H9 (cell line): Measurements from ENCODE around the gene SCRN1. TPM values are rescaled to one million over a fixed set of nuclear protein-coding genes. Genes with fewer than 3 reads are reported as not detected.

Source experiments
- DNase-seq: peaks from one replicate; pipeline ENCODE4 v3.0.0-alpha.2; 2017
- H2AFZ ChIP-seq: one replicate; pipeline ENCODE4 v1.6.1; 2013; ENCODE audit warnings: mild to moderate bottlenecking, low read length, control low read depth, moderate library complexity
- H2AK5ac ChIP-seq: 2 replicates; pipeline ENCODE4 v1.6.1; 2013; ENCODE audit warnings: low read length, control low read depth, mixed read lengths; ENCODE audit not compliant: insufficient read length
- H2BK120ac ChIP-seq: one replicate; pipeline ENCODE4 v1.6.1; 2013; ENCODE audit warnings: low read depth, mild to moderate bottlenecking, low read length, control low read depth, inconsistent platforms; ENCODE audit not compliant: poor library complexity, severe bottlenecking
- H2BK12ac ChIP-seq: 2 replicates; pipeline ENCODE4 v1.6.1; 2013; ENCODE audit warnings: low read length, control low read depth, mixed read lengths, low read depth; ENCODE audit not compliant: insufficient read length
- H2BK15ac ChIP-seq: 2 replicates; pipeline ENCODE4 v1.6.1; 2013; ENCODE audit warnings: low read depth, low read length, control low read depth
- H2BK20ac ChIP-seq: one replicate; pipeline ENCODE4 v1.6.1; 2013; ENCODE audit warnings: low read depth, mild to moderate bottlenecking, low read length, control low read depth, inconsistent platforms; ENCODE audit not compliant: poor library complexity, severe bottlenecking
- H2BK5ac ChIP-seq: 2 replicates; pipeline ENCODE4 v1.6.1; 2013; ENCODE audit warnings: low read length, control low read depth, mixed read lengths; ENCODE audit not compliant: insufficient read length
- H3K14ac ChIP-seq: 2 replicates; pipeline ENCODE4 v1.6.1; 2013; ENCODE audit warnings: low read length, control low read depth; ENCODE audit not compliant: insufficient read depth
- H3K18ac ChIP-seq: 2 replicates; pipeline ENCODE4 v1.6.1; 2013; ENCODE audit warnings: low read depth, mild to moderate bottlenecking, mixed read lengths, low read length, control low read depth; ENCODE audit not compliant: insufficient read length
- H3K23ac ChIP-seq: 2 replicates; pipeline ENCODE4 v1.6.1; 2013; ENCODE audit warnings: low read length, control low read depth, mixed read lengths, low read depth; ENCODE audit not compliant: insufficient read length
- H3K23me2 ChIP-seq: 2 replicates; pipeline ENCODE4 v1.6.1; 2013; ENCODE audit warnings: low read depth, mild to moderate bottlenecking, mixed read lengths, low read length, control low read depth; ENCODE audit not compliant: insufficient read length, poor library complexity, severe bottlenecking
- H3K27ac ChIP-seq: 2 replicates; pipeline ENCODE4 v1.5.1; 2013; ENCODE audit warnings: low read length, control low read depth, mixed read lengths, low read depth; ENCODE audit not compliant: insufficient read length
- H3K27me3 ChIP-seq: 2 replicates; pipeline ENCODE4 v1.6.1; 2013; ENCODE audit warnings: low read length, control low read depth, inconsistent platforms; ENCODE audit not compliant: insufficient read depth
- H3K4ac ChIP-seq: 2 replicates; pipeline ENCODE4 v1.6.1; 2013; ENCODE audit warnings: low read depth, mild to moderate bottlenecking, control low read depth, inconsistent platforms, low read length, moderate library complexity
- H3K4me1 ChIP-seq: 2 replicates; pipeline ENCODE4 v1.6.1; 2013; ENCODE audit warnings: low read length, control low read depth, inconsistent platforms; ENCODE audit not compliant: insufficient read depth
- H3K4me2 ChIP-seq: 2 replicates; pipeline ENCODE4 v1.6.1; 2013; ENCODE audit warnings: low read length, control low read depth, mixed read lengths; ENCODE audit not compliant: insufficient read length, insufficient read depth
- H3K56ac ChIP-seq: 2 replicates; pipeline ENCODE4 v1.6.1; 2013; ENCODE audit warnings: low read depth, mild to moderate bottlenecking, mixed read lengths, low read length, control low read depth; ENCODE audit not compliant: insufficient read length
- H3K79me1 ChIP-seq: 2 replicates; pipeline ENCODE4 v1.6.1; 2013; ENCODE audit warnings: low read depth, mild to moderate bottlenecking, moderate library complexity, low read length, control low read depth, inconsistent platforms; ENCODE audit not compliant: insufficient read depth, poor library complexity, severe bottlenecking
- H3K79me2 ChIP-seq: 2 replicates; pipeline ENCODE4 v1.6.1; 2013; ENCODE audit warnings: low read length, control low read depth, inconsistent platforms; ENCODE audit not compliant: insufficient read depth
- H3K9ac ChIP-seq: 2 replicates; pipeline ENCODE4 v1.6.1; 2013; ENCODE audit warnings: low read length, control low read depth, mixed read lengths; ENCODE audit not compliant: insufficient read length; ENCODE audit errors: extremely low read depth
- H3K9me3 ChIP-seq: one replicate; pipeline ENCODE4 v1.6.1; 2013; ENCODE audit warnings: low read depth, low read length, inconsistent platforms; ENCODE audit not compliant: control insufficient read depth
- H3T11ph ChIP-seq: one replicate; pipeline ENCODE4 v1.6.1; 2013; ENCODE audit warnings: mild to moderate bottlenecking, low read length, control low read depth, inconsistent platforms
- H4K20me1 ChIP-seq: one replicate; pipeline ENCODE4 v1.6.1; 2013; ENCODE audit not compliant: control insufficient read depth, insufficient read length, insufficient read depth
- H4K5ac ChIP-seq: 2 replicates; pipeline ENCODE4 v1.6.1; 2013; ENCODE audit warnings: low read depth, mild to moderate bottlenecking, mixed read lengths, low read length, control low read depth; ENCODE audit not compliant: insufficient read length
- H4K8ac ChIP-seq: replicated peaks from 2 replicates; pipeline ENCODE4 v1.6.1; 2013; ENCODE audit warnings: low read length, control low read depth, mixed read lengths, low read depth; ENCODE audit not compliant: insufficient read length
- H4K91ac ChIP-seq: 2 replicates; pipeline ENCODE4 v1.6.1; 2013; ENCODE audit warnings: low read depth, mild to moderate bottlenecking, moderate library complexity, mixed read lengths, low read length, control low read depth; ENCODE audit not compliant: insufficient read length
- H3K27ac Mint-ChIP-seq, 3 experiments: 2 replicates in 2 of 3; 3 replicates in 1 of 3; pipeline ENCODE4 v1.8.0; 2020 to 2021; ENCODE audit warnings: mixed read lengths in 3 of 3, mild to moderate bottlenecking in 1 of 3, moderate library complexity in 1 of 3
- H3K27me3 Mint-ChIP-seq: 2 replicates; pipeline ENCODE4 v1.8.0; 2021; ENCODE audit warnings: low read depth, mild to moderate bottlenecking, moderate library complexity, mixed read lengths
- H3K36me3 Mint-ChIP-seq, 3 experiments: 2 replicates in 2 of 3; 3 replicates in 1 of 3; pipeline ENCODE4 v1.8.0; 2020 to 2021; ENCODE audit warnings: low read depth in 3 of 3, mixed read lengths in 3 of 3; ENCODE audit not compliant: insufficient read depth in 1 of 3
- H3K4me1 Mint-ChIP-seq, 2 experiments: 2 replicates each; pipeline ENCODE4 v1.8.0; 2020; ENCODE audit warnings: mixed read lengths in 2 of 2
- H3K4me3 Mint-ChIP-seq, 2 experiments: 2 replicates in 1 of 2; 3 replicates in 1 of 2; pipeline ENCODE4 v1.8.0; 2020 to 2021; ENCODE audit warnings: mild to moderate bottlenecking in 2 of 2, mixed read lengths in 2 of 2, moderate library complexity in 1 of 2
- H3K9me3 Mint-ChIP-seq, 2 experiments: 2 replicates in 1 of 2; 3 replicates in 1 of 2; pipeline ENCODE4 v1.8.0; 2020; ENCODE audit warnings: mild to moderate bottlenecking in 2 of 2, mixed read lengths in 2 of 2, moderate library complexity in 1 of 2
- WGBS: extraction: QIAGEN DNeasy Blood & Tissue Kit; methylation state at CpG from one replicate; pipeline ENCODE4 v1.1.7; 2013; ENCODE audit warnings: missing lambda C conversion rate, low lambda C conversion rate, mixed read lengths; ENCODE audit not compliant: insufficient read length; ENCODE audit errors: extremely low coverage; 5-methylcytosine and 5-hydroxymethylcytosine counted together
- total RNA-seq: library from RNA; stranded (reverse); gene quantifications from 2 replicates; pipeline ENCODE4 v1.2.1, GENCODE V29; 2021
- TF ChIP-seq, protein P1 (sequence below): fragments of 200-600 bp; sonication (generic); conservative IDR thresholded peaks from 3 replicates; pipeline ENCODE4 v1.8.0; 2021; ENCODE audit warnings: antibody characterized with exemption, mild to moderate bottlenecking

The SCRN1 gene
- total RNA-seq, 1 experiment from 2014 or later = 101 TPM

DNA sequence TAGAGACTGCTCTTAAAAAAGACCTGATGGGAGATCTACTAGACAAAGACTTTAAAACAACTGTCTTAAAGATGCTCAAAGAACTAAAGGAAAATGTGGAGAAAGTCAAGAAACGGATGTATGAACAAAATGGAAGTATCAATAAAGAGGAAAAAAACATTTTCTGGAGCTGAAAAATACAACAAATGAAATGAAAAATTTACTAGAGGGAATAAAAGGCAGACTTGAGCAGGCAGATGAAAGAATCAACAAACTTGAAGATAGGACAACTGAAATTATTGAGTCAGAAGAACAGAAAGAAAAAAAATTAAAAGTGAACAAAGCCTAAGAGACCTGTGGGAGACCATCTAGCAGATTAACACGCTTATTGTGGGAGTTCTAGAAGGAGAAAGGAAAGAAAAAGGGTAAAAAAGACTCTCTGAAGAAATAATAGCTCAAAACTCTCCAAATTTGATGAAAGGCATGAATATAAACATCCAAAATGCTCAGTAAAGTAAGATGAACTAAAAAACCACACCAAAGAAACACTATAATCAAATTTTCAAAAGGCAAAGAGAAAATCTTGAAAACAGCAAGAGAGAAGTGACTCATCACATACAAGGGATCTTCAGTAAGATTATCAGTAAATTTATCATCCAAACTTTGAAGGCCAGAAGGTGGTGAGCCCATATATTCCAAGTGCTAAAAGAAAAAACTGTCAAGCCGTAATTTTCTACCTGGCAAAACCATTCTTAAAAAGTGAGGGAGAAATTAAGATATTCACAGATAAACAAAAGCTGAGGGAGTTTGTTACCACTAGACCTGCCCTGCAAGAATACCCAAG is 83.2 kb downstream of the SCRN1 start:
- Histone ChIP-seq H3K4ac (no peak overlapping the region), H3K79me1 (no peaks in the 10 kb centered on the region), H2BK12ac (no peak overlapping the region), H2AFZ (no peak overlapping the region), H3K27me3 (no peaks in the 10 kb centered on the region), H2BK5ac (no peak overlapping the region), H2BK120ac (no peak overlapping the region), H4K8ac (no peak overlapping the region), H2BK15ac (no peak overlapping the region), H2BK20ac (no peak overlapping the region), H4K91ac (no peak overlapping the region), H3T11ph (no peak overlapping the region), H4K5ac (no peak overlapping the region), H3K23ac (no peak overlapping the region), H2AK5ac (no peak overlapping the region), H3K4me2 (no peak overlapping the region), H3K56ac (no peak overlapping the region), H3K79me2 (no peaks in the 10 kb centered on the region), H3K4me1 (no peaks in the 10 kb centered on the region), H3K23me2 (no peaks in the 10 kb centered on the region), H4K20me1 (no peaks in the 10 kb centered on the region), H3K14ac (no peak overlapping the region), H3K9ac (no peak overlapping the region), H3K9me3 (peaks cover 12% of the 10 kb centered on the region), H3K27ac (no peak overlapping the region), H3K18ac (no peak overlapping the region)
- Mint-ChIP-seq H3K4me1 (no peaks in the 10 kb centered on the region), H3K27me3 (no peaks in the 10 kb centered on the region), H3K9me3 (peaks cover 18 to 19% of the 10 kb centered on the region in 2 experiments), H3K27ac (no peak overlapping the region), H3K36me3 (peaks cover 34 to 40% (median 39%) of the 10 kb centered on the region in 3 experiments), H3K4me3 (no peak overlapping the region)
- no CpG with 5 or more reads among the region's 3 CpGs for WGBS
- TF ChIP-seq, protein P1, sequence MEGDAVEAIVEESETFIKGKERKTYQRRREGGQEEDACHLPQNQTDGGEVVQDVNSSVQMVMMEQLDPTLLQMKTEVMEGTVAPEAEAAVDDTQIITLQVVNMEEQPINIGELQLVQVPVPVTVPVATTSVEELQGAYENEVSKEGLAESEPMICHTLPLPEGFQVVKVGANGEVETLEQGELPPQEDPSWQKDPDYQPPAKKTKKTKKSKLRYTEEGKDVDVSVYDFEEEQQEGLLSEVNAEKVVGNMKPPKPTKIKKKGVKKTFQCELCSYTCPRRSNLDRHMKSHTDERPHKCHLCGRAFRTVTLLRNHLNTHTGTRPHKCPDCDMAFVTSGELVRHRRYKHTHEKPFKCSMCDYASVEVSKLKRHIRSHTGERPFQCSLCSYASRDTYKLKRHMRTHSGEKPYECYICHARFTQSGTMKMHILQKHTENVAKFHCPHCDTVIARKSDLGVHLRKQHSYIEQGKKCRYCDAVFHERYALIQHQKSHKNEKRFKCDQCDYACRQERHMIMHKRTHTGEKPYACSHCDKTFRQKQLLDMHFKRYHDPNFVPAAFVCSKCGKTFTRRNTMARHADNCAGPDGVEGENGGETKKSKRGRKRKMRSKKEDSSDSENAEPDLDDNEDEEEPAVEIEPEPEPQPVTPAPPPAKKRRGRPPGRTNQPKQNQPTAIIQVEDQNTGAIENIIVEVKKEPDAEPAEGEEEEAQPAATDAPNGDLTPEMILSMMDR = no peak
- no peak for DNase-seq
